Activated CD4-positive, alpha-beta T cell treated with anti-CD3 and anti-CD28 coated beads, Interleukin-2, amount 50 U/mL, for 16 hours (primary cell): ENCODE data around the gene LAYN.

Experiments
- DNase-seq: peaks from one replicate; pipeline ENCODE4 v3.0.0-alpha.2; 2020

Gene LAYN

DNA sequence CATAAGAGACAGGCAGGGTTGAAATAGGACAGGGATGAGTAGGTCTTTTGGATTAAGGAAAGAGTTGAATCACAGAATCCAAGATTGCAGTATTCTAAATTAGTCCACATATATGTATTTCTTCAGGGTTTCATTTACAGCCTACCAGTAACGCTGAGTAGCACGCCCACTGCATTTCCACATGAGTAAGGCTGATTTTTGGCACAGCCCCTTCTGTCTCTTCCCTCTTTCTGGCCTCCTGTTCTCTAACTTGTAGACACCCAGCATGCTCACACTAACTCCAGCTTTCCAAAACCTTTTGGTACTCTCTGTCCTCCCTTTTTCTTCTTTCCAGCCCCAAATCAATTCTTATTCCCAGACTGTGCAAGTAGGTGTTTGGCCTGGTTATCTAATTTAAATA lies 58.0 kb downstream of the LAYN start:
- DNase-seq: no peak

DNA sequence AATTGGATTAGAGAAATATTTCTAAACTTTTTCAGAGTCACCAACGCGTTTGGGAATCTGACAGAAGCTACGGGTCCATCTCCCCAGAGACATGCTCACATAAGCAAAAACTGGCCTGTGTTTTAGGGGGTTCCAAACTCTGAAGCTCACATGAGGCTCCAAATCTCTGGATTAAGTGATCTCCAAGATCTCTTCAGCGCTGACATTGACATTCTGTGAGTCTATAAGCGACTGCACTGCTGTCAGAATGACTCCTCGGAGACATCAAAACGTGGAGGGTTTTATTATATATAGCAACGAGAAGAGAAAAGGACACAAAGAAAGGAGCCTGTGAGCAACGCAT lies 61.1 kb downstream of the LAYN start:
- DNase-seq: no peak

- peak; percentile 91 for DNase-seq
Observed at GRCh38 chr11:111601979-111602864, 61.7 kb downstream of the LAYN start, which contains the start of gene SIK2. SIK2 (plus strand) TSS chr11:111602449; CDS start chr11:111602564, 115 bp downstream.

DNA sequence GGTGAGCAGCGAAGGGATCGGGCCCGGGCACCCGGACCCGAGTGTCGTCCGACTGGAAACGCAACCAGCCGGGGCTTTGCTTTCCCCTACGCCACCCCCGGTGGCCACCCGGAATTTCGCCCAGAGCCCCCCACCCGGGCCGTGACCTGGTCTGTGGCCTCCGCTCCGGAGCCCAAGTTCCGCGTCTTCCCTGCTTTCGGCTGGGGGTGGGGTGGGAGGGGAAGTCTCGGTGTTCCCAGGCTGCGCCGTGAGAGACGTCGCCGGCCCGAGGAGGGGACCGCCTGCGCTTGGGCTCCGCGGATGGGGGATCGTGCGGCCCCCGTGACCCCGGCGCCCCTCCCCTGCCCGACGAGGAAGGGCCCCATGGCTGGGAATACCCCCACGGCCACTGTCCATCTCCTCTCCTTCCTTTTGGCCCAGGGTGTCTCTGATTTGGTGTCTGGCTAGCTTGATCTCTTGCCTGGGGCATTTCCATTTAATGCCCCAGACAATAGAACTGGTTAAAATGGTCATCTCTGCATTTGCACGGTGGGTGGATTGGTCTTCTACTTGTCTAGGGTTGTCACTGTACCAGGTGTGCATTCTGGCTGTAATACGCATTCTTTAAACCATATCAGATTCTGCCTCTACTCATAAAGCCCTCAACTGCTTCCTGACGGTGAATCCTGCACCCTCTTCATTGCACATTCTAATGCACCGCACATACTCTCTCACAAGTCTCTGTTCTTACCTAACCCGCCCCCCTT lies 62.5 kb downstream of the LAYN start:
- peak; percentile 14 for DNase-seq

- no peak for DNase-seq
Observed at GRCh38 chr11:111603611-111604130, 63.2 kb downstream of the LAYN start.

DNA sequence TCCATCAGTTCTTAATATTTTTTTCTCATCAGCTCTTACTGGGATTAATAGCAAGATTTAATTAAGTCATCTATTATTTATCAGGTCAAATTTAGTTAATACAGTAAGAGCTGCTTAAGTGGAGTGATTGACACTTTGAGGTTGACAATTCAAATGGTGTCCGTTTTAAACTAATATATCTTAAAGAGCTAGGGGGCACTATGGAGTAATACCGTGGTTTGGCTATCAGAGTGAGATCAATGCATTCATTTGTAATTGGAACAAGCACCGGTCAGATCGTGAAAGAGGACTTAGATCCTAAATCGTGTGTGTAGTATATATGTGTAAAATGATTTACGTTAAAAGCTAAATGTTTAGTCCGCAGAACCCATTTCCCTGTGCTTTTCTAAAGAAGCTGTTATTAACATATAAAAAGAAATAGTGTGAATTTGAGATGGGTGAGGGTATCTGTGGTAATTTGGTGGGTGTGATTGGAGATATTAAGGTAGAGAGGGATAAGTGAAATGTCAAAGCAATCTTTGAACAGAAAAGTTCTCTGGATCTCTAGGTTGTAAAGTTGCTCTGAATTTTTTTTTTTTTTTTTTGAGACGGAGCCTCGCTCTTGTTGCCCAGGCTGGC lies 64.0 kb downstream of the LAYN start:
- peak; percentile 68 for DNase-seq

- no peak for DNase-seq
Observed at GRCh38 chr11:111605681-111606080, 65.2 kb downstream of the LAYN start.

GRCh38 chr11:111606986-111607385 lies 66.5 kb downstream of the LAYN start:
- no peak for DNase-seq

DNA sequence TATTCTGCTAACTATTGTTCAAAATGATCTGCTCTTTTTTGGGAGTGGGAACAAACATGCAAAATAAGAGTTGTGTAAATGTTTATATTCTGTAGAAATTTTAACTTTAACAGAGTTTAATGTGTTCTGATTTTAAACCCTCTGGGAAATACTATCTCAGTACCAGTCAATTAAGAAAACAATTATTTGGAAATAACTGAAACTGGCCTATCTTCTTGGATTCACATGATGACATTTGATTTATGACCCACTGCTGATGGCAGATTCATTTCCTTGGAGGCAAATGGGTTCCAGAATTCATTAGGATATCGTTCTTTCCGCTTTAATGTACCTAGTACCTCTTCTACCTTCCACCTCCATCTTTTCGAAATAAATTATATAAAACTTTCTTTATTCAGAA lies 67.2 kb downstream of the LAYN start:
- DNase-seq: no peak
